Endothelial cell of umbilical vein (primary cell): ENCODE results near the gene TTLL11. TPM values are rescaled to one million over a fixed set of nuclear protein-coding genes. Genes with fewer than 3 reads are reported as not detected.

ENCODE experiments used
- BruUV-seq: library from RNA; stranded (reverse); fragments of 400-500 nt; replicated peaks from 2 replicates; lab custom pipeline; 2021; lab: Mats Ljungman, UMichigan
- CTCF ChIA-PET: fragments of 300-600, 350-600 bp; sonication (Branson Sonifier 250); formaldehyde crosslinking; loops from one replicate; lab custom pipeline; 2021; ENCODE audit warnings: antibody characterized with exemption, inconsistent platforms; lab: Charles Lee
- POLR2A ChIA-PET: fragments of 300-600, 350-600 bp; sonication (Branson Sonifier 250); formaldehyde crosslinking; loops from one replicate; lab custom pipeline; 2021; ENCODE audit warnings: antibody characterized with exemption, inconsistent platforms; lab: Charles Lee
- DNase-seq: peaks from one replicate; pipeline ENCODE4 v3.0.0-alpha.2; 2011; ENCODE audit warnings: low read depth, low spot score
- FAIRE-seq: peaks from 2 replicates; lab custom pipeline; 2011; peaks lifted over from hg19 to GRCh38; lab: Jason Lieb, UNC
- H2AFZ ChIP-seq: 2 replicates; pipeline ENCODE4 v1.6.0; 2012; ENCODE audit warnings: low read depth, low read length, control low read depth, inconsistent platforms
- H3K27ac ChIP-seq: 2 replicates; pipeline ENCODE4 v1.5.1; 2011; ENCODE audit warnings: low read depth, mild to moderate bottlenecking, control low read depth, low read length, moderate library complexity; ENCODE audit not compliant: insufficient read depth
- H3K27me3 ChIP-seq, 2 experiments: 2 replicates each; pipeline versions ENCODE4 v1.6.0 to v1.6.1; 2011; ENCODE audit warnings: low read length in 2 of 2, mixed read lengths in 1 of 2; ENCODE audit not compliant: control insufficient read depth in 2 of 2, insufficient read depth in 2 of 2
- H3K36me3 ChIP-seq, 2 experiments: 2 replicates in 1 of 2; 3 replicates in 1 of 2; pipeline ENCODE4 v1.5.1; 2011; ENCODE audit warnings: low read length in 2 of 2, mild to moderate bottlenecking in 1 of 2, moderate library complexity in 1 of 2; ENCODE audit not compliant: control insufficient read depth in 2 of 2, insufficient read depth in 2 of 2; ENCODE audit errors: extremely low read depth in 1 of 2
- H3K4me1 ChIP-seq: 3 replicates; pipeline ENCODE4 v1.5.1; 2011; ENCODE audit warnings: mild to moderate bottlenecking, low read length; ENCODE audit not compliant: control insufficient read depth, insufficient read depth; ENCODE audit errors: extremely low read depth
- H3K4me2 ChIP-seq: 2 replicates; pipeline ENCODE4 v1.6.1; 2011; ENCODE audit warnings: low read length, control low read depth, mixed read lengths; ENCODE audit not compliant: insufficient read depth
- H3K4me3 ChIP-seq, 3 experiments: fragments of 200-600 bp in 1 of 3; sonication (generic), shearing (Covaris generic) in 1 of 3; replicated peaks in 1 of 3; 2 replicates each; pipeline ENCODE4 v1.5.1; 2011 to 2016; ENCODE audit warnings: control low read depth in 3 of 3, low read length in 3 of 3, mild to moderate bottlenecking in 2 of 3, inconsistent platforms in 1 of 3, low read depth in 1 of 3, moderate library complexity in 1 of 3; ENCODE audit not compliant: insufficient read depth in 1 of 3
- H3K79me2 ChIP-seq: 2 replicates; pipeline ENCODE4 v1.6.0; 2012; ENCODE audit warnings: low read length, inconsistent platforms; ENCODE audit not compliant: control insufficient read depth, insufficient read depth
- H3K9ac ChIP-seq: replicated peaks from 2 replicates; pipeline ENCODE3; 2011; ENCODE audit warnings: low read length, control low read depth; ENCODE audit not compliant: insufficient read depth; ENCODE audit errors: extremely low read depth
- H3K9me1 ChIP-seq: replicated peaks from 3 replicates; pipeline ENCODE4 v1.6.0; 2011; ENCODE audit warnings: mild to moderate bottlenecking, low read length; ENCODE audit not compliant: control insufficient read depth, insufficient read depth; ENCODE audit errors: extremely low read depth
- H3K9me3 ChIP-seq: replicated peaks from 2 replicates; pipeline ENCODE4 v1.5.1; 2012; ENCODE audit warnings: low read length, inconsistent platforms; ENCODE audit not compliant: control insufficient read depth, insufficient read depth
- H4K20me1 ChIP-seq: replicated peaks from 2 replicates; pipeline ENCODE3; 2011; ENCODE audit warnings: mild to moderate bottlenecking, low read length; ENCODE audit not compliant: control insufficient read depth, insufficient read depth; ENCODE audit errors: extremely low read depth
- CTCF ChIP-seq, 2 donors: IDR thresholded peaks; 1 replicate in 1 of 2; 2 replicates in 1 of 2; pipeline ENCODE4 v1.5.1; 2011; ENCODE audit warnings: low read length in 2 of 2, mild to moderate bottlenecking in 2 of 2, moderate library complexity in 2 of 2, control low read depth in 1 of 2, inconsistent platforms in 1 of 2, low read depth in 1 of 2; ENCODE audit not compliant: insufficient read depth in 1 of 2; ENCODE audit errors: extremely low read depth in 1 of 2
- EZH2 ChIP-seq: IDR thresholded peaks from 2 replicates; pipeline ENCODE4 v1.6.1; 2012; ENCODE audit warnings: borderline replicate concordance, low read depth, mild to moderate bottlenecking, moderate library complexity, low read length, inconsistent platforms; ENCODE audit not compliant: severe bottlenecking
- FOS ChIP-seq: IDR thresholded peaks from 2 replicates; pipeline ENCODE4 v1.6.1; 2011; ENCODE audit warnings: mild to moderate bottlenecking, low read length, moderate library complexity, borderline replicate concordance; ENCODE audit not compliant: insufficient read depth
- GATA2 ChIP-seq: IDR thresholded peaks from 2 replicates; pipeline ENCODE4 v1.7.0; 2011; ENCODE audit warnings: low read depth, mild to moderate bottlenecking, moderate library complexity, mixed read lengths, low read length; ENCODE audit not compliant: insufficient read length, insufficient read depth
- JUN ChIP-seq: IDR thresholded peaks from 2 replicates; pipeline ENCODE4 v1.6.1; 2011; ENCODE audit warnings: borderline replicate concordance, low read depth; ENCODE audit not compliant: insufficient read length, insufficient read depth
- MYC ChIP-seq: IDR thresholded peaks from one replicate; pipeline ENCODE4 v1.6.1; 2011; ENCODE audit warnings: mild to moderate bottlenecking, low read depth, low read length
- POLR2A ChIP-seq: IDR thresholded peaks from 2 replicates; pipeline ENCODE4 v1.6.1; 2012; ENCODE audit warnings: low read depth, mild to moderate bottlenecking, control low read depth, low read length
- POLR2AphosphoS5 ChIP-seq: IDR thresholded peaks from 2 replicates; pipeline ENCODE4 v1.6.1; 2012; ENCODE audit warnings: low read depth, mild to moderate bottlenecking, control low read depth, low read length, moderate library complexity; ENCODE audit not compliant: insufficient read depth
- dilution Hi-C: fragments of 300-500 bp; cut with MboI; formaldehyde crosslinking; loops from one replicate; pipeline ENCODE4 v1.15.0; 2019; ENCODE audit warnings: low sequenced_read_pairs; ENCODE audit not compliant: extremely low pct_ligation_motif_present
- intact Hi-C: fragments of 100-400 bp; cut with micrococcal nuclease; formaldehyde crosslinking; loops from one replicate; pipeline ENCODE4 v1.10.0; 2022
- polyA plus RNA-seq, 4 experiments: library from polyadenylated mRNA; depleted of rRNA in 3 of 4; stranded (reverse) in 3 of 4; unstranded in 1 of 4; fragments of >200 nt; gene quantifications; 2 replicates each; pipeline versions ENCODE4 v1.2.1 to v1.2.3, GENCODE V29; 2011 to 2012; ENCODE audit warnings: missing spikeins in 1 of 4
- total RNA-seq: library from RNA; stranded (reverse); gene quantifications from 2 replicates; pipeline ENCODE4 v1.2.3, GENCODE V29; 2021
- TF ChIP-seq, protein P1 (sequence below): IDR thresholded peaks from 2 replicates; pipeline ENCODE4 v1.6.1; 2011; ENCODE audit not compliant: insufficient read depth, insufficient read length

Gene TTLL11
- total and polyA plus RNA-seq, 2 donors (not counting 3 experiments of a cell fraction or from before 2014, with no cell fraction given) = 4.9 to 5.1 TPM

DNA sequence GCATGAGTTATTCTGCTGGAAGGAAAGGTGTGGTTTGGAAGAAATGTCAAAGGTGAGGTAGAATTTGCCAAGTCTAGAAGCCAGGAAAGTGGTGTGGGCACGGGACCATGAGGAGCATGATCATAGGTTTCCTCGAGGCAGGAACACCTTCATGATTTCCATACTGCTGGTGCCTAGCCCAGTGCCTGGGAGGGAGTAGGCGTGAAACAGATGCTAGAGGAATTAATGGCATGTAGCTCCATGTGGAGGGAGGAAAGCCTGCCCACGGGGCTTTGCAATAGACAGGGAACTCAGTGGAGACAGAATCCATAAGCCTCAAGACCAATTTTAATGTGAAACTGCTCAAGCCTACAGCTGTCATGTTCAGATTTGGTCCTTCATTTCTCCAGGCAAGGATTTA lies 35.1 kb downstream of the TTLL11 start:
- DNase-seq (no peak), FAIRE-seq (no peak)
- peaks cover 3% of the 10 kb centered on the region for H4K20me1 ChIP-seq
- no peak overlapping the region for H3K9ac ChIP-seq
- H3K27me3 ChIP-seq = no peaks in the 10 kb centered on the region
- ChIA-PET POLR2A (no interaction called here), CTCF (interaction anchor here (1.0 to 1.8 kb wide), 3 partner anchors 10 to 418 kb away, joined by 3 to 5 read pairs (median 4); no protein-coding TSS in a partner anchor)
- H3K9me1 ChIP-seq = no peaks in the 10 kb centered on the region
- H3K9me3 ChIP-seq = no peaks in the 10 kb centered on the region
- no peaks in the 10 kb centered on the region for H3K4me1 ChIP-seq
- H2AFZ ChIP-seq = no peak overlapping the region
- no peaks in the 10 kb centered on the region for H3K36me3 ChIP-seq
- no peak overlapping the region for H3K4me2 ChIP-seq
- no peak overlapping the region for H3K4me3 ChIP-seq
- intact Hi-C loops = no loop called here
- TF ChIP-seq MYC (no peak), EZH2 (no peak), GATA2 (no peak), FOS (no peak), POLR2A (no peak), CTCF (IDR thresholded peaks at IDR 0.05; ENCODE audit: extremely low read depth in 1 of 2, insufficient read depth in 1 of 2, low read depth in 1 of 2, low read length in 2 of 2) (no peak), POLR2AphosphoS5 (no peak), JUN (no peak)
- TF ChIP-seq, protein P1, sequence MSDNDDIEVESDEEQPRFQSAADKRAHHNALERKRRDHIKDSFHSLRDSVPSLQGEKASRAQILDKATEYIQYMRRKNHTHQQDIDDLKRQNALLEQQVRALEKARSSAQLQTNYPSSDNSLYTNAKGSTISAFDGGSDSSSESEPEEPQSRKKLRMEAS = no peak
- BruUV-seq = no TSS peak
- no peaks in the 10 kb centered on the region for H3K79me2 ChIP-seq
- dilution Hi-C loops = no loop called here
- no peak overlapping the region for H3K27ac ChIP-seq
